Tibial nerve (tissue), 4 donors: ENCODE data around the gene PLEKHA6.

Source experiments
- EP300 ChIP-seq, 2 donors: sonication (generic); formaldehyde crosslinking; IDR thresholded peaks; one replicate each; pipeline ENCODE4 v1.6.1; 2017; ENCODE audit warnings: antibody characterized with exemption in 2 of 2, mild to moderate bottlenecking in 1 of 2
- POLR2A ChIP-seq, 2 donors: fragments of 450-650 bp; IDR thresholded peaks; one replicate each; pipeline ENCODE4 v1.6.1; 2017; ENCODE audit warnings: antibody characterized with exemption in 2 of 2, mild to moderate bottlenecking in 2 of 2, moderate library complexity in 2 of 2
- TF ChIP-seq, protein P1 (sequence below), 5 experiments: fragments of 200-600 bp in 3 of 5; fragments of 450-650 bp in 2 of 5; sonication (generic) in 3 of 5; IDR thresholded peaks; one replicate each; pipeline ENCODE4 v1.5.1; 2016 to 2019; ENCODE audit warnings: antibody characterized with exemption in 5 of 5, mild to moderate bottlenecking in 3 of 5, moderate library complexity in 2 of 5

DNA sequence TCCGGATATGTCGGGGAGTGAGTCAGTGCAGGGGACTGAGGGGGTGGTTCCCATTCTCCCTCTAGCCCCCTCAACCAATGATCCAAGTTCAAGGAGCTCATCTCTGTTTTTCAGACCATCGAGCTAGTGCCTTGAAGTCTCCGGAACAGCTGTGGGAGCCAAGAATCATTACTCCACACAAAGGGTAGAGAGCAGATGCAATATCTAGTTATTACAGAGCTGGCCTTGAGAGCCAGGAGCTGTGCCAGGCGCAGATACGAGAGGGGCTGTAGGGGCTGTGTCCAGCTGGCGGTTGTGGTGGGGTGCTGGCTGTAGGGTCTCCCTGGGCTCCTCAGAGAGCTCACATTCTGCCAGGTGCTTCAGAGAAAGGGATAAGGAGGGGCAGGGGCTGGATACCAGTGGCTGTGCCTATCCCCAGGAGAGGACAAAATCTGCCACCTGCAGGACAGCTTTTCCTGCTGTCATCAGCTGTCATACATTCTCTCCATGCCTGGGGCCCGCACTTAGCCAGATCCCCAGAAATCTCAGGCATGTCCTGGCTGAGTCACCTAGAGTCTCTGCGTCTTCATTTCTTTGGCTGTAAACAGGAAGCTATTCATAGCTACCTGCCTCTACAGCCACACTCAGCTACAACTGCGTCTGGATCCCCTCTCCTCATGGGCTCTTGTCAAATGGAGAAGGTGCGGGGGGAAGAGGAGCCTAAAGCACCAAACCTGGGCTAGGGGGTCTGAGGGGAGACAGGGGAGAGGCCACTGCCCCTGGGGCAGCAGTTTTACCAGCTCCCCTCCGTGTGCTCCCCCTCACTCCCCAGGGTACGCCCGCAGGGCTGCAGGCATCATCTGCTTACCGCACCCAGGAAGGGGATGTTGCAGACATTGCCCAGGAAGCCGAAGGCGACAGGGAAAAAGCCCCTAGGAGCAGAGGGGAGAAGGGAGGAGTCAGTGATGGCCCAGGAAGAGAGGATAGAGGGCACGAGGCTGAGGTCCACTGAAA is 161.1 kb downstream of the PLEKHA6 start:
- TF ChIP-seq, protein P1, sequence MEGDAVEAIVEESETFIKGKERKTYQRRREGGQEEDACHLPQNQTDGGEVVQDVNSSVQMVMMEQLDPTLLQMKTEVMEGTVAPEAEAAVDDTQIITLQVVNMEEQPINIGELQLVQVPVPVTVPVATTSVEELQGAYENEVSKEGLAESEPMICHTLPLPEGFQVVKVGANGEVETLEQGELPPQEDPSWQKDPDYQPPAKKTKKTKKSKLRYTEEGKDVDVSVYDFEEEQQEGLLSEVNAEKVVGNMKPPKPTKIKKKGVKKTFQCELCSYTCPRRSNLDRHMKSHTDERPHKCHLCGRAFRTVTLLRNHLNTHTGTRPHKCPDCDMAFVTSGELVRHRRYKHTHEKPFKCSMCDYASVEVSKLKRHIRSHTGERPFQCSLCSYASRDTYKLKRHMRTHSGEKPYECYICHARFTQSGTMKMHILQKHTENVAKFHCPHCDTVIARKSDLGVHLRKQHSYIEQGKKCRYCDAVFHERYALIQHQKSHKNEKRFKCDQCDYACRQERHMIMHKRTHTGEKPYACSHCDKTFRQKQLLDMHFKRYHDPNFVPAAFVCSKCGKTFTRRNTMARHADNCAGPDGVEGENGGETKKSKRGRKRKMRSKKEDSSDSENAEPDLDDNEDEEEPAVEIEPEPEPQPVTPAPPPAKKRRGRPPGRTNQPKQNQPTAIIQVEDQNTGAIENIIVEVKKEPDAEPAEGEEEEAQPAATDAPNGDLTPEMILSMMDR (IDR thresholded peaks at IDR 0.05) = no peak
- TF ChIP-seq POLR2A (IDR thresholded peaks at IDR 0.05) (no peak), EP300 (IDR thresholded peaks at IDR 0.05) (no peak)
